Measurements from ENCODE around the gene ZNF776. TPM values are rescaled to one million over a fixed set of nuclear protein-coding genes. Genes with fewer than 3 reads are reported as not detected.

The ZNF776 gene
- total RNA-seq, 1 experiment from 2014 or later, result 17.3 TPM

- H2AFZ ChIP-seq (ENCODE audit: low read length), result no peak overlapping the region
- H3K27me3 ChIP-seq (ENCODE audit: low read length), result no peaks in the 10 kb centered on the region
- peaks cover 14% of the 10 kb centered on the region for H3K9me3 ChIP-seq (ENCODE audit: low read length)
- peaks cover 5% of the 10 kb centered on the region; the same call in 1 of the 2 replicates for H3K79me2 ChIP-seq (ENCODE audit: low read length)
- H3K36me3 ChIP-seq (ENCODE audit: low read depth, low read length), result peaks cover 90% of the 10 kb centered on the region
- no peaks in the 10 kb centered on the region for H3F3A ChIP-seq (ENCODE audit: low read length, unreplicated experiment)
- H3K4me2 ChIP-seq (ENCODE audit: low read length), result no peak overlapping the region
- intact Hi-C loops (cut with micrococcal nuclease), result no loop called here
- no peaks in the 10 kb centered on the region for H4K20me1 ChIP-seq (ENCODE audit: low read length)
- ChIA-PET CTCF (no interaction called here), POLR2A (ENCODE audit: unreplicated experiment) (no interaction called here)
- no TSS peak for BruUV-seq (replicated peaks)
- ATAC-seq, result no peak
- no peak for DNase-seq
- H3K9ac ChIP-seq (ENCODE audit: low read length), result no peak overlapping the region
- no peak overlapping the region for H3K27ac ChIP-seq (ENCODE audit: low read length)
- no peaks in the 10 kb centered on the region for H3K4me1 ChIP-seq (ENCODE audit: insufficient read depth, low read length)
- TF ChIP-seq EZH2phosphoT487 (IDR thresholded peaks at IDR 0.05; ENCODE audit: borderline replicate concordance, low read length) (no peak), CTCF (conservative IDR thresholded peaks at IDR 0.05; ENCODE audit: low read depth, low read length) (no peak), EZH2 (IDR thresholded peaks at IDR 0.05; ENCODE audit: low read length, unreplicated experiment) (no peak)
- no peak overlapping the region for H3K4me3 ChIP-seq (ENCODE audit: low read length)
- H3K9me2 ChIP-seq (replicated peaks; ENCODE audit: low read length), result no peaks in the 10 kb centered on the region
These were observed 8.4 kb downstream of the ZNF776 start for GRCh38 chr19:57755031-57755430.

- Histone ChIP-seq H4K20me1 (ENCODE audit: low read length) (no peaks in the 10 kb centered on the region), H3K36me3 (ENCODE audit: low read depth, low read length) (peaks cover 65% of the 10 kb centered on the region), H3K4me2 (ENCODE audit: low read length) (no peak overlapping the region), H3F3A (ENCODE audit: low read length, unreplicated experiment) (no peaks in the 10 kb centered on the region), H3K9ac (ENCODE audit: low read length) (no peak overlapping the region), H3K27ac (ENCODE audit: low read length) (no peak overlapping the region), H3K4me1 (ENCODE audit: insufficient read depth, low read length) (no peaks in the 10 kb centered on the region), H3K9me2 (replicated peaks; ENCODE audit: low read length) (no peaks in the 10 kb centered on the region), H3K4me3 (ENCODE audit: low read length) (no peak overlapping the region), H3K79me2 (ENCODE audit: low read length) (no peaks in the 10 kb centered on the region), H3K27me3 (ENCODE audit: low read length) (no peaks in the 10 kb centered on the region), H3K9me3 (ENCODE audit: low read length) (peaks cover 6% of the 10 kb centered on the region), H2AFZ (ENCODE audit: low read length) (no peak overlapping the region)
- ChIA-PET CTCF (no interaction called here), POLR2A (ENCODE audit: unreplicated experiment) (no interaction called here)
- intact Hi-C loops (cut with micrococcal nuclease), result no loop called here
- ATAC-seq, result no peak
- no peak for TF ChIP-seq CTCF (conservative IDR thresholded peaks at IDR 0.05; ENCODE audit: low read depth, low read length)
- TF ChIP-seq EZH2 (IDR thresholded peaks at IDR 0.05; ENCODE audit: low read length, unreplicated experiment), result no peak
- no peak for TF ChIP-seq EZH2phosphoT487 (IDR thresholded peaks at IDR 0.05; ENCODE audit: borderline replicate concordance, low read length)
- no TSS peak for BruUV-seq (replicated peaks)
- no peak for DNase-seq
These were observed 11.3 kb downstream of the ZNF776 start for GRCh38 chr19:57757941-57758340.

- Histone ChIP-seq H3K27me3 (ENCODE audit: low read length) (no peaks in the 10 kb centered on the region), H4K20me1 (ENCODE audit: low read length) (no peaks in the 10 kb centered on the region), H3K4me2 (ENCODE audit: low read length) (no peak overlapping the region), H3K4me3 (ENCODE audit: low read length) (no peak overlapping the region), H3K9me2 (replicated peaks; ENCODE audit: low read length) (no peaks in the 10 kb centered on the region), H3K9ac (ENCODE audit: low read length) (no peak overlapping the region), H3K36me3 (ENCODE audit: low read depth, low read length) (peaks cover 53% of the 10 kb centered on the region), H3K4me1 (ENCODE audit: insufficient read depth, low read length) (no peaks in the 10 kb centered on the region), H3F3A (ENCODE audit: low read length, unreplicated experiment) (no peaks in the 10 kb centered on the region), H3K9me3 (ENCODE audit: low read length) (no peaks in the 10 kb centered on the region), H2AFZ (ENCODE audit: low read length) (no peak overlapping the region), H3K27ac (ENCODE audit: low read length) (no peak overlapping the region), H3K79me2 (ENCODE audit: low read length) (no peaks in the 10 kb centered on the region)
- DNase-seq (no peak), ATAC-seq (no peak)
- intact Hi-C loops (cut with micrococcal nuclease), result no loop called here
- BruUV-seq (replicated peaks), result no TSS peak
- ChIA-PET POLR2A (ENCODE audit: unreplicated experiment) (no interaction called here), CTCF (interaction anchor here (0.6 kb wide), 1 partner anchor 22 kb away, joined by 5 read pairs; no protein-coding TSS in a partner anchor)
- TF ChIP-seq CTCF (conservative IDR thresholded peaks at IDR 0.05; ENCODE audit: low read depth, low read length) (no peak), EZH2phosphoT487 (IDR thresholded peaks at IDR 0.05; ENCODE audit: borderline replicate concordance, low read length) (no peak), EZH2 (IDR thresholded peaks at IDR 0.05; ENCODE audit: low read length, unreplicated experiment) (no peak)
These were observed 12.5 kb downstream of the ZNF776 start for GRCh38 chr19:57759096-57759495.
